NCI-H1417 (cell line): ENCODE results near the gene ANGPTL2.
"Not testable (repeated sequence)": the region's sequence is repeated elsewhere in the genome, so short reads cannot be mapped to it uniquely, and the experiment has no call there.

Source experiments
- DNase-seq, 3 experiments: peaks; one replicate each; lab custom pipeline; 2025; lab: John Stamatoyannopoulos, UW

Gene ANGPTL2

DNA sequence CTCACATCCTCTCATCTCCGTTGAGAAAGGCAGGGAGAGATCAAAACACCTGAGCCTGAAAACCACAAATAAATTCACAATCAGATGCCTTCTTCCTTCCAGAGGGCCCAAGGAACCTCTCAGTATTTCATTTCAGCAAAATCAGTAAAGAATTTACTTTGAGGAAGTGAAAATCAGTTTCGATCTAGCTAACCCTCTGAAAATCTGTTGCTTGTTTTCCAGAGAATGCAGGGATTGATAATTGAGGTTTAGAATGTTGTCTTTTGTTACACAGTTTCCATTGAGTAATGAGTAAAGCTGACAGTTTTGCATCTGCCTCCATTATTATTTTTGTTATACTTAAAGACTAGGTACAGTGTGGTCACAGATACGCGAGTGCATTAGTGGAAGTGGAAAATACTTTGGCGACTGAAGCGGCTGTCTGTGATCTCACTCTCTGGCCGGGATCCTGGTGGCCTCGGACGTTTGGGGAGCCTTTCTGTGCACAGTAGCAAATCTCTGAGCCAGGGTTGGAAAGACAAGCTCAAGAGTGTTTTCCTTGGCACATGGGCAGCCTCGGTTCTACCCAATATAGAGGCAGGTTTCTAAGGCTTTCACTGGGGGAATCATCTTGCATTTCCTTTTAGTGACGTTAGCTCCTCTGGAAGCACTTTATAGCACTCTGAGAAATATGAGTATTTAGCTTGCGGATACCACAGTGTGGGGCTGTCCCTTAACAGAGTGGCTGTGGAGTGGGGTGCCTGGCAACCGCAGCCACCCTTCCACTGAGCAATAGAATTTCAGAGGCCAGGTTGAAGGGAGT, 32.2 kb upstream of the ANGPTL2 start:
- peak in 1 of 3 experiments; percentile 59 for DNase-seq

DNA sequence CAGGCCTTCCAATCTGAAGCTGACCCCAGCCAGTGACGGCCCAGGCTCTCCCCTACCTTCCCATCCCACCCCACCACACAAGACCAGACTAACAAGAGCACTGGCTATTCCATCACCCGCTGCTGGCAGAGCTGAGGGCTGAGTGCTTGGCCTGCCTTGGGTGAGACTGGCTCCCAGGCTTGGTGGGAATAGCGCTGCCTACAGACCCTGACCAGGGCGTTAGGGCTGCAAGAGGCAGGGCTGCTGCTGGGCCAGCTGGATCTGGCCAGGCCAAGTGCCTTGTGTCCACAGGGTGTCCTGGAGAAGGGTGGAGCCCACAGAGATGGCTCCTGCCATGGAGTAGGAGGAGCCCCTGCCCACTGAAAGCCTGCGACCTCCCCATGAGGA, 31.6 kb upstream of the ANGPTL2 start:
- no peak for DNase-seq

- DNase-seq: no peak
These were observed 31.1 kb upstream of the ANGPTL2 start for GRCh38 chr9:127153501-127153900.

GRCh38 chr9:127149463-127150390, 27.3 kb upstream of the ANGPTL2 start:
- no peak for DNase-seq

DNA sequence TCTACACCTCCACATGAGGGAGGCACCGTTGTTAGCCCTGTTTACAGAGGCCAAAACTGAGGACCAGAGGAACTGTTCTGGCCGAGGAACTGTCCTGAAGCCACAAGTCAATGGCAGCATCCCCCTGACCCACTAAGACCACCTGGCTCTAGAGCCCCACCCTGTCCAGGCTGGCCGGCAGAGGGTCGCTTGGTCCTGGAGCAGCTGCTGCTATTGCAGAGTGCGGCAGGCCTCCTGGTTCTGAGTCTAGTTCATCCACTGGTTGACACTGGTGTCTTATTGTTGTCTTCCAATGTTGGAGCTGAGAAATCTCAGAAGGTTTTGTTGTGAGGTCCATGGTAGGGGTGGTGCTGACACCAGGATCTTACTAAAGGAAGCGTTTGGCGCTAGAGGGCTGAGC, 26.6 kb upstream of the ANGPTL2 start:
- no peak for DNase-seq

- DNase-seq: no peak
These were observed 25.6 kb upstream of the ANGPTL2 start for GRCh38 chr9:127148014-127148413.

DNA sequence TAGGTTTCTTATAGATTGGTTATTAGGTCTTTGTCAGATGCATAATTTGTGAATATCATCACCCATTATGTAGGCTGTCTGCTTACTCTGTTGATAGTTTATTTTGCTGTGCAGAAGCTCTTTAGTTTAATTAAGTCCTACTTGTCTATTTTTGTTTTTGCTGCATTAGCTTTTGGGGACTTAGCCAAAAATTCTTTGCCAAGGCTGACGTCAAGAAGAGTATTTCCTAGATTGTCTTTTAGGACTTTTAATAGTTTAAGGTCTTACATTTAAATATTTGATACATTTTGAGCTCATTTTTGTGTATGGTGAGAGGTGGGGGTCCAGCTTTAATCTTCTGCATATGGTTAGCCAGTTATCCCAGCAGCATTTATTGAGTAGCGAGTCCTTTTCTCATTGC, 24.8 kb upstream of the ANGPTL2 start:
- no peak for DNase-seq

- not testable (repeated sequence) for DNase-seq
These were observed 24.4 kb upstream of the ANGPTL2 start for GRCh38 chr9:127146841-127147240.

DNA sequence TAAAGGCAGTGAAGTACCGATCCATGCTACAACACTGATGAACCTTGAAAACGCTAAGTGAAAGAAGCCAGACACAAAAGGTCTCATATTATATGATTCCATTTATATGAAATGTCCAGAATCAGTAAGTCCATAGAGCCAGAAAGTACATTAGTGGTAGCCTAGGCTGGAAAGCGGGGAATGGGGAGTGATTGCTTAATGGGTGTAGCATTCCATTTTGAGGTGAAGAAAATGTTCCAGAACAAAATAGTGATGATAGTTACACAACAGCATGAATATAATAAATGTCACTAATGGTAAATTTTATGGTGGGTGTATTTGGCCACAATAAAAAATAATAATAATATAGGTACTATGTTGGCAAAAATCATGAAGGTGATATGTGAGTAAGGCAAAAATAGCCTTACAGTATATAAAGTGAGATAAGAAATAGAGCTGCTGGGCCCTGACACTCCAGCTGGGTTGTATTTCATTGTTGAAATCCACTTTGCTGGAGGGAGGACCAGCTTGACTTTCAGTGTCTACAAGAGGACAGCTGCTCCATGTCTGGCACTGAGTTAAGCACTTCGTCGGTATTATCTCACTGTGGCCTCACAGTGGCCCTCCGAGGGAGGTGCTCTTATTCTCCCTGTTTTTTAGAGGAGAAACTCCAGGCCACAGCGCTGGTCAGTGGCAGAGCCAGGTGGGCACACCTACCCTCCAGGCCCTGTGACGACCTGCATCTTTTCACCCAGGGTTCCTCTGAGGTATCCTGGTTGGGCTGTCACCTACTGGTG, 22.4 kb upstream of the ANGPTL2 start:
- no peak for DNase-seq

GRCh38 chr9:127143920-127144465, 21.6 kb upstream of the ANGPTL2 start:
- DNase-seq: no peak

- DNase-seq: no peak
These were observed 20.6 kb upstream of the ANGPTL2 start for GRCh38 chr9:127142931-127143464.

- DNase-seq: peak in 1 of 3 experiments; percentile 65
These were observed 19.9 kb upstream of the ANGPTL2 start for GRCh38 chr9:127142291-127142690.

GRCh38 chr9:127140842-127141675, 18.6 kb upstream of the ANGPTL2 start:
- no peak for DNase-seq

GRCh38 chr9:127140181-127140580, 17.7 kb upstream of the ANGPTL2 start:
- DNase-seq: no peak

- DNase-seq: no peak
These were observed 17.3 kb upstream of the ANGPTL2 start for GRCh38 chr9:127139775-127140174.

DNA sequence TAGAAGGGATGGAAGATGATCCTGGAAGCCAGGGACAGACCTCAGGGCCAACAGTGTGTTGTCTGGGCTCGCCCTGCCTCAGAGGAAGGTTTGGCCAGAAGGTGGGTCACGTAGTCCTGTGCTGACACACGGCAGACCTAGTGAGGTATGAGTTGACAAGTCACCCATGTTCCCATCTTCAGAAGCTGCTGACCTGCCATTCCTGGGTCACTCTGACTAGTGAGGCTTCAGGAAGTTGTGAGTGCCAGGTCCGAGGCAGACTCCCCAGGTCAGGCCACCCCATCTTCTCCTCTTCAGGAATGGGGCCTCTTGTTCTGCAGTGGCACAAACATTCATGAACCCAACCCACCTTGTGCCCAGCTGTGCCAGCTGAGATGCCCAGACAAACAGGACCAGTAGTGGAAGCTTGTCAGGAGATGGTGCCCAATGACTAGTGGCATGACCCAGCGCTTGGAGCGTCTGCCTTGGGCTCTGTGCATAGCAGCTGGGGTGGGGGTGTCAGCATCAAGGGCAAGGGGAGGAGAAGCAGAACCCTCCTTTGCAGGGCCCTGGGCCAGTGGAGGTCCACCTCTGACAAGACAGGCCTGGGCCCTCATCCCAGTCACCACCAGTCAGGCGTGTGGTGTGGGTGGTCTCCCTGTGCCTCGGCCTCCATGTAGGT, 16.8 kb upstream of the ANGPTL2 start:
- DNase-seq: no peak

GRCh38 chr9:127138444-127138843, 16.0 kb upstream of the ANGPTL2 start:
- DNase-seq: no peak

DNA sequence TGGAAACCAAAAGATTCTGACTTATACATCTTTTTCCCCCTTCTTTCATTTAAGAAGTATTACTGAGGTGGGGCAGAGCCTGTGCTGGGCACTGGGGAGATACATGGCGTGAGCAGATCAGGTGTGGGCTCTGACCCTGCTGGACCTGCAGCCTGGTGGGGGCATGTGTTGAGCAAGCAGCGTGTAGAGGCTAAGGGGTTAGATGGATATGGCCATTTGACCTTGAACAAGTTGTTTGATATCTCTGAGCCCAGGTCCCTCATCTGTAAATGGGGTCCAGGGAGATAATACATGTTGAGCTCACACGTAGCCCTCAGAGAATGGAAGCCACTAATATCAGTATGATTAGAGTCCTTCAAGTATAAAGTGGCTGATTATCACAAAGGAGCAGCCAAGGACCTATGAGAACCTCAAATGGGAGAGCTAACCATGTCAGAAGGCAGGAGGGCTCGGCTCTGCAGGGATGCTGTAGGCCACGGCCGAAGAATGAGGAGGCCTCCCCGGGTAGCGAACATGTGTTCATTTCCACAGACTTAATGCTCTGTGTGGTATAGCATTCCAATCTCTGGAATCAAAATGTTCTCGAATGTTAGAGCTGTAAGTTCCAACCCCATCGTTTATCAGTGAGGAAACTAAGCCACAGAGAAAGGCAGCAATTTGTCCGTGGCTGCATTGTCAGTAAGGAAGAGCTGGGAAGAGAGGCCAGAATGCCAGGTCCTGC, 15.4 kb upstream of the ANGPTL2 start:
- no peak for DNase-seq

DNA sequence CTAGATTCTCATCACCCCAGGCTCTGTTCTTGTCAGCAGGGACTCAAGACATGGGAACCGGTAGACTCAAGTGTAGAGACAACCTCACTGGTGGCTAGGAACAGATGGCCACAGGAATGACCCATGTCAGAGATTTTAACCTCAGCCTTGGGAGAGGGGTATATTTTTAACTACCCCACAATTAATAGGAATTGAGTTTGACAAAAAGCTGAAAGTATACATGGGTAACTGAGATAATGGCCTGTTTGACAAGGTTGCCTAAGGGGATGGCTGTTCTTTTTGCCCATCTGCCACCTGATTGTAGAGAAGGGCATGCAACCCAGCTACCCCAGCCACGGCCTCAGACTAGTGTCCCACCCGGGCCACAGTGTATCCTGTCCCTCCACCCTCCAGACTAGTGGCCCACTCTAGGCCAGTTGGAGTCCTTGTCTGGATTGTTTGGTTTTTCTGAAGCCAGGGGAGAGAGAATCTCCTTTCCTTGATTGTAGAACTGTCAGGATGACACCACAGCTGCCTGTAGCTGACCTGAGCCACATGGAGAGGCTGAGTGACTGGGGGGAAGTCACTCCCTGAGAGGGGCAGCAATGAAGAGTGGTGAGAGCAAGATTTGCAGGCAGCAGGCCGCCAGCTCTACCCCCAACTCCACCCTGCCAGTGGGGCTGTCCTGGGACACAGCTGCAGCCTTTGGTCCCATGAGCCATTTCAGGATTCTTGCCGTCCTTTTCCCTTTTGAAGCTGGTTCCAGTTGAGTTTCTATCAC, 14.6 kb upstream of the ANGPTL2 start:
- no peak for DNase-seq
